Loucy (cell line): ENCODE results near the gene MISFA.

Experiments
- EZH2phosphoT487 ChIP-seq: fragments of 200-600 bp; IDR thresholded peaks from 2 replicates; pipeline ENCODE4 v1.6.1; 2018; ENCODE audit warnings: antibody characterized with exemption, mild to moderate bottlenecking, moderate library complexity, borderline replicate concordance
- TF ChIP-seq, protein P1 (sequence below): fragments of 200-600 bp; sonication (generic); conservative IDR thresholded peaks from 2 replicates; pipeline ENCODE4 v1.5.1; 2014; ENCODE audit warnings: mild to moderate bottlenecking, antibody characterized with exemption, low read length

DNA sequence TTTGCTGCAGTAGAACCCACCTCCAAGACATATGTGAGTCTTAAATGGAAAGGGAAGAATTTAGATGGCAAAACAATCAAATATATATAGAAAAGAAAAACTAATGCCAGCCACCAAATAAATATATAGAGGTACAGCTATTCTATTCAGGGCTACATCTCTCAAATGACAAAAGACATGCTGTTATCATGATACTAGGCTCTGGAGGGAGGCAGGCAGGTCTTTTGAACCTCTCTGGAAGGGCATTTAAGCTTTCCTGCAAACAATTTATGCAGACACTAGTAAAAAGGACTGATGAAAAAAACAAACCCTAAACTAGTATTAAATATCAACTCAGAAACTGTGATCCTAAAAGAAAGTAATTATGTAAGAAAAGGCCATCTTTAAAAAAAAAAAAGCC, 35.4 kb upstream of the MISFA start:
- TF ChIP-seq, protein P1, sequence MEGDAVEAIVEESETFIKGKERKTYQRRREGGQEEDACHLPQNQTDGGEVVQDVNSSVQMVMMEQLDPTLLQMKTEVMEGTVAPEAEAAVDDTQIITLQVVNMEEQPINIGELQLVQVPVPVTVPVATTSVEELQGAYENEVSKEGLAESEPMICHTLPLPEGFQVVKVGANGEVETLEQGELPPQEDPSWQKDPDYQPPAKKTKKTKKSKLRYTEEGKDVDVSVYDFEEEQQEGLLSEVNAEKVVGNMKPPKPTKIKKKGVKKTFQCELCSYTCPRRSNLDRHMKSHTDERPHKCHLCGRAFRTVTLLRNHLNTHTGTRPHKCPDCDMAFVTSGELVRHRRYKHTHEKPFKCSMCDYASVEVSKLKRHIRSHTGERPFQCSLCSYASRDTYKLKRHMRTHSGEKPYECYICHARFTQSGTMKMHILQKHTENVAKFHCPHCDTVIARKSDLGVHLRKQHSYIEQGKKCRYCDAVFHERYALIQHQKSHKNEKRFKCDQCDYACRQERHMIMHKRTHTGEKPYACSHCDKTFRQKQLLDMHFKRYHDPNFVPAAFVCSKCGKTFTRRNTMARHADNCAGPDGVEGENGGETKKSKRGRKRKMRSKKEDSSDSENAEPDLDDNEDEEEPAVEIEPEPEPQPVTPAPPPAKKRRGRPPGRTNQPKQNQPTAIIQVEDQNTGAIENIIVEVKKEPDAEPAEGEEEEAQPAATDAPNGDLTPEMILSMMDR, result no peak
- TF ChIP-seq EZH2phosphoT487, result no peak
